ENCODE results near the gene PTPN14.

Gene PTPN14

DNA sequence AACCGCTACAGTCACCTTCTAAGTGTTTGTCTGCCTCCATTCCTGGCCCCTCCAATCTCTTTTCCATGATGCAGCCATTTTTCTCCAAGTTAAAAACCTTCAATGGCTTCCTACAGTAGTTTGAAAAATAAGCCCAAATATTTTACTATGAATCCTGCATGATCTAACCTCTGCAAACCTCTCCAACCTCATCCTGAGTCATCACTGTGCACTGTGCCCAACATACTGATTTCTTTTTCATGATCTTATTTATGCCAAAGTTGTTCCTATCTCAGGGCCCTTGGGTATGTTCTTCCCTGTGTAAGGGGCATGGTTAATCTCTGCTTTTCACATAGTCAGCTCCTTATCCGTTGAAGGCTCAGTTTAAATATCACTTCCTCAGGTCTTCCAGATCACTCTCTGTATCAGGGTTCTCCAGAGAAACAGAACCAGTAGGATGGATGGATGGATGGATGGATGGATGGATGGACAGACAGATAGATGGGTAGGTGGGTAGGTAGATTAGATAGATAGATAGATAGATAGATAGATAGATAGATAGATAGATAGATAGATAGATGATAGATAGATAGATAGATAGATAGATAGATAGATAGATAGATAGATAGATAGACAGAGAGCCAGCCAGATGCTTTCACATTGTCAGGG, 18.1 kb upstream of the PTPN14 start:
- TF ChIP-seq MYC (IDR thresholded peaks at IDR 0.05; ENCODE audit: low read depth, low read length) (no peak), POLR2A (IDR thresholded peaks at IDR 0.05; ENCODE audit: extremely low read depth, insufficient read length) (no peak)
- TF ChIP-seq, protein P1, sequence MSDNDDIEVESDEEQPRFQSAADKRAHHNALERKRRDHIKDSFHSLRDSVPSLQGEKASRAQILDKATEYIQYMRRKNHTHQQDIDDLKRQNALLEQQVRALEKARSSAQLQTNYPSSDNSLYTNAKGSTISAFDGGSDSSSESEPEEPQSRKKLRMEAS (IDR thresholded peaks at IDR 0.05; ENCODE audit: low read depth, low read length): no peak
- TF ChIP-seq, protein P2, sequence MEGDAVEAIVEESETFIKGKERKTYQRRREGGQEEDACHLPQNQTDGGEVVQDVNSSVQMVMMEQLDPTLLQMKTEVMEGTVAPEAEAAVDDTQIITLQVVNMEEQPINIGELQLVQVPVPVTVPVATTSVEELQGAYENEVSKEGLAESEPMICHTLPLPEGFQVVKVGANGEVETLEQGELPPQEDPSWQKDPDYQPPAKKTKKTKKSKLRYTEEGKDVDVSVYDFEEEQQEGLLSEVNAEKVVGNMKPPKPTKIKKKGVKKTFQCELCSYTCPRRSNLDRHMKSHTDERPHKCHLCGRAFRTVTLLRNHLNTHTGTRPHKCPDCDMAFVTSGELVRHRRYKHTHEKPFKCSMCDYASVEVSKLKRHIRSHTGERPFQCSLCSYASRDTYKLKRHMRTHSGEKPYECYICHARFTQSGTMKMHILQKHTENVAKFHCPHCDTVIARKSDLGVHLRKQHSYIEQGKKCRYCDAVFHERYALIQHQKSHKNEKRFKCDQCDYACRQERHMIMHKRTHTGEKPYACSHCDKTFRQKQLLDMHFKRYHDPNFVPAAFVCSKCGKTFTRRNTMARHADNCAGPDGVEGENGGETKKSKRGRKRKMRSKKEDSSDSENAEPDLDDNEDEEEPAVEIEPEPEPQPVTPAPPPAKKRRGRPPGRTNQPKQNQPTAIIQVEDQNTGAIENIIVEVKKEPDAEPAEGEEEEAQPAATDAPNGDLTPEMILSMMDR (IDR thresholded peaks at IDR 0.05; ENCODE audit: low read depth, low read length): no peak
- H3K4me3 ChIP-seq (ENCODE audit: low read depth, low read length): no peak overlapping the region
- DNase-seq (ENCODE audit: low read depth): no peak

DNA sequence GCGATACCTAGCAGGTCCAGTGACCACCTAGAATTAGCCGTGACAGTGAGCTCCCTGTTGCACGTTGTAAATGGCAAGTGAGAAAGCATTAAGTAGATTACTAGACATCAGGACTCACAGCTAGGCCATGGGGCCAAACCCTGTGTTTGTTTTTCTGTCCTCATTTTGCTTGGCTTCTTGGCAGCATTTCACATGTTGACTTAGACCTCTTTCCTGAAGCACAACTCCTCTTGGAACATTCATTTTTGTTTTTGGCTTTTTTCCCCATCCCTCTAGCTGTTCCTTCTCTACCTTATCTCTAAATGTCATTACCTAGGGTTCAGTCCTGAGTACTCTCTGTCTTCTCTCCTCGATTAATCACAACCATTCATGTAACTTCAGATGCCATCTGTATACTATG, 16.9 kb upstream of the PTPN14 start:
- no peak overlapping the region for H3K4me3 ChIP-seq (ENCODE audit: low read depth, low read length)
- TF ChIP-seq, protein P2 (IDR thresholded peaks at IDR 0.05; ENCODE audit: low read depth, low read length): no peak
- TF ChIP-seq, protein P1 (IDR thresholded peaks at IDR 0.05; ENCODE audit: low read depth, low read length): no peak
- TF ChIP-seq MYC (IDR thresholded peaks at IDR 0.05; ENCODE audit: low read depth, low read length): no peak
- no peak for DNase-seq (ENCODE audit: low read depth)

DNA sequence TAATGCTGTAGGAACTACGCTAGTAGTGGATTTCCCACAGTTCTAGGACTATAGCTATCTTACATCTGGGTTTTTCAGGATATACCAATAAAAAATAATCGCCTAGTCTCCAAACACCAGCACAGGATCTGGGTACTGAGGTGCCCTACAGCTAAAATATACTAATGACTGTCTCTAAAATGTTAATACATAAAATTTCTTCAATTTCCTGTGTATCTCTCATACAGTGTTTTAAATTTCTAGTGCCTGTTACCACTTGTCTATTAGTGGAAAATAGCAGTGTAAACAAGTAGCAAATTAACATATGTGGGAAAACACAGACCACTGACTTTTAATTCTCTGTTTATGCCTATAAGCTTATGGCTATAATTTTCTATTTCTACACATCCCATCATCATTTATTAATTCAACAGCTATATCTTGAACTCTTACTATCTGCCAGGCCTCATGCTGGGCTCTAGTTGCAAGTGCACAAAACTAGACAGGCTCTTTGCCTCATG, 16.1 kb upstream of the PTPN14 start:
- TF ChIP-seq, protein P1 (IDR thresholded peaks at IDR 0.05; ENCODE audit: low read depth, low read length): no peak
- TF ChIP-seq POLR2A (IDR thresholded peaks at IDR 0.05; ENCODE audit: extremely low read depth, insufficient read length) (no peak), MYC (IDR thresholded peaks at IDR 0.05; ENCODE audit: low read depth, low read length) (no peak)
- TF ChIP-seq, protein P2 (IDR thresholded peaks at IDR 0.05; ENCODE audit: low read depth, low read length): no peak
- no peak overlapping the region for H3K4me3 ChIP-seq (ENCODE audit: low read depth, low read length)
- no peak for DNase-seq (ENCODE audit: low read depth)

DNA sequence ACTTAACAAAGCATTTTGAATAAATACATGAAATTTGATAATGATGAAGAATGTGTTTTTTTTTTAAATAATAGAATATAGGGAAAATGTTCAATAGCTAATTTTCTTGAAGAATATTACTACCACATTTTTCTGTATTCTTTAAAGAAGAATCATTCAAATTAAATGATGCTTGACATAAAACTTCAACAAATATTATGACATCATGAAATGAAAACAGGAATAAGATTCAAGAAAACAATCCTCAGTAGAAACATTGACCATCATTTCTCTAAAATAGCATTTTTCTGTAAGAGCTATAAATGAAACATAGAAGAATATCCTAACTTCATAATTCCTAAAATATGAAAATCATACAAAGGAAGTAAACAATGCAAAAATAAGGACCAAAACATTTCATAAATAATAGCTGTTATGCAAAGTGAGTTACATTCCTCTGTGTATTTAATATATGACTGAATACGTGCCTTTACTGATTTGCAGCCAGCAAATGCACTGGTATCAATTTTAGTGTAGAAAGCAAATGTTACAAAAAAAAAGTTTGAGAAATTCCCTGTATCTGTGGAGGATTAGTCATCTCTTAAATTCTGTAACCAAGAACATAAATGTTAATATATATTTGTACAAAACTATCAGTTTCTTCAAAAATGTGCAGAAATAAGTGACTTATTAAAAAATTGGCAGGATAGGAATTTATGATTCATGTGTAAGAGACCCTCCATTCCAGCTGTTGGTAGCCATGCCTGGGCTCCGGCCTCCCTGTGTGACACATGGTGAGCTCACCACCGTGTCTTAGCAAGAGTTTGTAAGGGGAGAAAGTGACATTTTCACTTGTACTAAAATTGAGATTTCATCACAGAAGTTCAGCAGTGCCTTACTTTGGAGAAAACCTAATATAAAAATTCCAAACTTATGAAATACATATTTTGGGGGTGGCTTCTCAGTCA, 15.0 kb upstream of the PTPN14 start:
- no peak for TF ChIP-seq MYC (IDR thresholded peaks at IDR 0.05; ENCODE audit: low read depth, low read length)
- TF ChIP-seq POLR2A (IDR thresholded peaks at IDR 0.05; ENCODE audit: extremely low read depth, insufficient read length): no peak
- TF ChIP-seq, protein P1 (IDR thresholded peaks at IDR 0.05; ENCODE audit: low read depth, low read length): no peak
- TF ChIP-seq, protein P2 (IDR thresholded peaks at IDR 0.05; ENCODE audit: low read depth, low read length): no peak
- DNase-seq (ENCODE audit: low read depth): no peak
- no peak overlapping the region for H3K4me3 ChIP-seq (ENCODE audit: low read depth, low read length)

DNA sequence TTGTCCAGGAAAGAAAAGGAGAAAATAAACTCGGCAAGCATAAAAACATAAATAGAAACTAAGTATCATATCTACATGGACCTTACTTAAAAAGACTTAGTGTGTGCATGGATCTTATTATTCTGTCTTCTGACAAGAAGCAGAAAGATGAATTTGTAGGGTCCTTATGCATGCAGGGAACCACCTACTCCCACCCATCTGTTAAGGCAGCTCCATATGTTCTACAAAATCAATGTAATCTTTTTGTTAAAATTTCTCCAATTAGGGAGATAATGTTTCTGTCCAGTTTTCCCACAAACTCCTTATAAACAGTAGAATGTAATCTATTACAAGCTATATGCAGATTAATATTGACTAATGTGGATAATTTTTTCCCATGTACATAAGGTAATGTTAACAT, 13.9 kb upstream of the PTPN14 start:
- no peak for DNase-seq (ENCODE audit: low read depth)
- no peak for TF ChIP-seq POLR2A (IDR thresholded peaks at IDR 0.05; ENCODE audit: extremely low read depth, insufficient read length)
- TF ChIP-seq, protein P1 (IDR thresholded peaks at IDR 0.05; ENCODE audit: low read depth, low read length): no peak
- TF ChIP-seq, protein P2 (IDR thresholded peaks at IDR 0.05; ENCODE audit: low read depth, low read length): no peak
- TF ChIP-seq MYC (IDR thresholded peaks at IDR 0.05; ENCODE audit: low read depth, low read length): no peak

More for the DNA sequence above, 13.9 kb upstream of the PTPN14 start:
- no peak overlapping the region for H3K4me3 ChIP-seq (ENCODE audit: low read depth, low read length)

All from NB4 (cell line).